UCSD-AML1 (cell line): ENCODE measurements around the gene DCDC2C.

Experiments used
- DNase-seq: peaks from one replicate; lab custom pipeline; 2025; ENCODE audit not compliant: unreplicated experiment; lab: John Stamatoyannopoulos, UW

The DCDC2C gene

DNA sequence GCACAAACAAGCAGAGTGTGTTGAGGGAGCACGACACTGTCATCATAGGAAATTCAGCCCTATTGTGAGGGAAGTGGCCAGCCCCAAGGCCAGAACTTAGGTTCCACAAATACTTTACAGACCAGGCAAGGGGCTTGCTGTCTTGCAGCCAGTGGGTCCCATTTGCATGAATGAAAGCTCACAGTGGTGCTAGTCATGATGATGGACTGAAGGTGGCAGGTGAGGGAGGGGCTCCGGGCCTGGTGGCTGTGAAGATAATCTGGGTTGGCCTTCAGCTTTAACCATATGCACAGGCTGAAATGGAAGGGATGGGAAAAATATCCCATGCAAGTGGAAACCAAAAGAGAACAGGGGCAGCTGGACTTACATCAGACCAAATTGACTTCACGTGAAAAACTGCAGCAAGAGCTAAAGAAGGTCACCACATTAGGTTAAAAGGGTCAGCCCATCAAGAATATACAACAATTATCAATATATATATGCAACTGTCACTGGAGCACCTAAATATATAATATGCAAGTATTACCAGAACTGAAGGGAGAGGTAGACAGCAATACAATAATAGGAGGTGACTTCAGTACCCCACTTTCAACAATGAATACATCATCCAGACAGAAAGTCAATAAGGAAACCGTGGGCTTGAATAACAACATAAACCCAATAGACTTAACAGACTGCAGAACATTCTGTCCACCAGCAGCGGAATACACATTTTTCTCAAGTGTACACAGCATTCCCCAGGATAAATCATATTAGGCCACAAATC, 39.6 kb downstream of the DCDC2C start:
- DNase-seq = no peak

DNA sequence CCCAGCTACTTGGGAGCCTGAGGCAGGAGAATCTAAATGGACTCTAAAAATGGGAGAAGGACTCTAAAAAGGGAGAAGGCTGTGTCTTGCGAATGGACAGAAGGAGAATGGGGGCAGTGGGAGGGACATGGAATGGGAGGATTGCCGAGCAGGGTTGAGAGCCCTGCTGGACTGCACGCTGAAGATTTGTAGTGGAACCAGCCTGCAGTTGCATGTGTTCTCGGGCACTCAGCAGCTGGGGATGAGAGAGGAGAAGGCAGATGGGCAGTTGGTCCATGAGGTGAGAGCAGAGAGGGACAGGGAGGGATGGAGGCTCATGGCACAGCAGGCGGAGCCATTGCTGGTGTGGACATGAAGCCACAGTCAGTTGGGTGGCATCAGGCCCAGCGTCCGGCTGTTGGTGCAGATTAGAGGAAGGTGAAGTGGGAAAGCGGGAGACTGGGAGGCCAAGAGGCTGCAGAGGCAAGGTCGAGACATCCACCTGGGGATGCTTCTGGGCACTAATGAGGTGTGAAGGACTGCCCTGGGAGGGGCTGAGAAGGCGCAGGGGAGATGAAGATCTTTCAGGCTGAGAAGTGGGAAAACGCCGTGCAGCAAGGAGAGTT, 40.7 kb downstream of the DCDC2C start:
- DNase-seq = no peak

DNA sequence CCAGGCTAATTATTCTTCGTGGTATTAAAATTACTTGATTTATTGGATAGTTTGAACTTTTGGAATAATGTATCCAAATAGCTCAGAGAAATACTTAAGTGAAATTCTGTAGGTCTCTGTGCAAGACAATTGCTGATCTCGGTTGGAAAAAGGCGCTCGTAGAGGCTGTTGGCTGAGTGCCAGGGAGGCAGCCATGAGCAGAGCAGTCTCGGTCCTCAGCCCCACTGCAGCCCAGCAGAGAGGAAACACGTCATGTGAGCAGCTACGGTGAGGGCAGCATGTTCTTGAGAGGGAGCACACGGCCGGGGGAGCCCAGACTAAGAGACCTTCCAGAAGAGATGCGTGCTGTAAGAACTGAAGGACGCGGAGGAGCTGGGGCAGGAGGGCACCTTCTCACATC, 42.5 kb downstream of the DCDC2C start:
- DNase-seq = no peak

DNA sequence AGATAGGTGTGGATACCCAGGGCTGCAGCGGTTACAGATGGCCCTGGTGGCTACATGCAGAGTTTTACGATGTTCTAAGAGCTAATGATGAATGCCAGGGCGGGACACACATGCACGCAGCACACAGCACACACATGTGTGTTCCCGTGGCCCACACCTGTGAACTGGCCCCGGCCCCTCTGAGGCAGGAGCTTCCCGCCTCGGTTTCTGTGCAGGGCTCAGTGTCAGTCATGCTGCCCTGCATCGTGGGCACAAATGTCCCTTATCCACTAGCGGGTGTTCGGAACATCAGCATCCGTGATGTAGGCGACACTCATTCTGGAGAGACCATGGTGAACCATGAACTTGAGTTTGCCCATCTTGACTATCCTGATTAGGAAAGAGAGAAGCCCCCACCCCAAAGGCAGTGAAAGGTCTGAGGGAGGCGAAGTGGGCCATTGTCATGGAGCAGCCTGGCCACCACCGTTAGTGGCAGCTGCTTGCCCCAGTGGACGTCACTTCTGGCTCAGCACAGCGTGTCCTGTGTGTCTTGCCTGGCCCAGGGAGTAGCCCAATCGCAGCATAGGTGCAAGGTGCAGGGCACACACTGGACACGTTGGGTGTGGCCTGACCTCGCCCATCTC, 43.8 kb downstream of the DCDC2C start:
- no peak for DNase-seq

DNA sequence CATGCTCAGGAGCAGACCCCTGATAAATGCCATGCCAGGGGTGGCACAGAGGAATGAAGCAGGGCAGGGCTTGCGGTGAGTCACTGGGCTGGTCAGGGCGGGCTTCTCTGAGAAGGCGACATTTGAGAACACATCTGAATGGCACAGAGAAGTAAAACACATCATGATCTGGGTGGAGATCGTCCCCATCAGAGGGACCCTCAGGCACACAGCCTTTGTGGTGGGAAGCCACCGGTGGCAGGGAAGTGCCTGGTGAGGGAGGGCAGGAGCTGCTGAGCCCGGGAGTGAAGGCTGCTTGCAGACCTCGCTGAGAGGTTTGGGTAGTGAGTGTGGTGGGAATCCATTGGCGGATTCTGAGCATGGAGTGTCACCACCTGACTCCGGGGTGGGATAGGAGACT, 44.5 kb downstream of the DCDC2C start:
- no peak for DNase-seq

DNA sequence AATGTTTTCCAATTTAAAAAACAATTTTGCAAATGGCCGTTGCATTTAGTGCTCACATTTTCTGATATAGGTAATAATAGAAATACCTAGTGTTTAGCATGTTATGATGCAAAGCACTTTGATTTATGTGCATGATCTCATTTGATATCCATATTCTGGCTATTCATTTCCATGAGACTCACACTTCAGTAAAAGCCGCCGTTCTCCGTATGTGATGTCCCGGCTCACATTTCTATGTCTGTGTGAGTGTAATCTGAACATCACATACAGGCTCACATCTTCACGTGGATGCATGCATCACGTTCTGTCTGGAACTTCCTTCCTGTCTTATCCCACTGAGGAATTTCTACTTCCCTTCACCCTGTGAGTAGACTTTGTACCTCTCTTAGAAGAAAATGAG, 45.8 kb downstream of the DCDC2C start:
- no peak for DNase-seq

DNA sequence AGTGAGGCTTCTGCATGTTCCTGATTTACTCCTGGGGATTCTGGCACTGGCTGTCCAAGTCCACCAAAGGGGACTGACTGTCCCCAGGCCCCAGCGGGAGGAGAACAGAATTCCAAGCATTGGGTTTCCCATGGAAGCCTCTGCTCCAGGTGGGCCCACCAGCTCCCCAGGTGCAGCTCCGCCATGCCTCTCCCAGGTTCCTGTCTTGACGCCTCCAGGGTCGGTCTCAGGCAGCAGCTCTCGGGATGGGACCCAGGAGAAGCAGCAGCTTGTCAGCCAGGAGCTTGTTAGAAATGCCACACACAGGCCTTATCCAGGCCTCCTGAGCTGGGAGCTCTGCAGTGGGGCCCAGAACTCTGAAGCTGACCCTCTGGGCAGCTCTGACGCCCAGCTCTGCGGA, 47.9 kb downstream of the DCDC2C start:
- no peak for DNase-seq

DNA sequence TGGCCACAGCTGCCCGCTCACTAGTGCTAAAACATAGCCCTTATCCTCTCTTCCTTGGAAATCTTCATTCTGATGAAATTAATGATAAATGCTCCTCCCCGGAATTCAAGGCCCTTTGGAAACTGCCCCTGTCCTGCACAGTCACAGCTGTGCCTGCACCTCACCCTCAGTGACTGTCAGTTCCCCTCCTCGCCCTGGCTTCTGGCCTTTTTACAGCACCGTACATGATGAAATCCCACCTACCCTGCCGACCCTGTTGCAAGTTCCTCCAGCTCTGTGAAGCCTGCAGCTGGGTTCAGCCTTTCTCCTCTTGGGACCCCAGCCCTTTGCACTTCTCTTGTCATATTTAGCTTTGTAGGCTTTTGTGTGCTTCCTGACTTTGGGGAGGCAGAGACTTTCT, 48.4 kb downstream of the DCDC2C start:
- DNase-seq = no peak

DNA sequence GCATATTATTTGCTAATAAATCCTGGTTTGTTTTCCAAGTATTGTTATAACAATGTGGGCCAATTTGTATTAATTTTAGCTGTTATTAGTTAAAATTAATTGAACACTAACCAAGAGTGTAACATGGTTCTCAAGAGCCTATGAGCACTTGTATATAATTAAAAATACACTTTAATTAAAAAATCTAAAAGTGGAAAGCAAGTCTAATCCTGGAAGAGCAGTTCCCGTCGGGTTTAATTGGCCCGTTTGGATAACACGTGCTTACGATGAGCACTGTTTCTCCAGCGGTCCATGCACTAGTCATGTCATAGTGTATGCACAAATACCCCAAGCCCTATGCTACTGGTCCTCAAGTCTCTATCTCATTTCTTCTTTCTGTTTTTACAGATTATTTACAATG, 49.0 kb downstream of the DCDC2C start:
- DNase-seq = no peak

DNA sequence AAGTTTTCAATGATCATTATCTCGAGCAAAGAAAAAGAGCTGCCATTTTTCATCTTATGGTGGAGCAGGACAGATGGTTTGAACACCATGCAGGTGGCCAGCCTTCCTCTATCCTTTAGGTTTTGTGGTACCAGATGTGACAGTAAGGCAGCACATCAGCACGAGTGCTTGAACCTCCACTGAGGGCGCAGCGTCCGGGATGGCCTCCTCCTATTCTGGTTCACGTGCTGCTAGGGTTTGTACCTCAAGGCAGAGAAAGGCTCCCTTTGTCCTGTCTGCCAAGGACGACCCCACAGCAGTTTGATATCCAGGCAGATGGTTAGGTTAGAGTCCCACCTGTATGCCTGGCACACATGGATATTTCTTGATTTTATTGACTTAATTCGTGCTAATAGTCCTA, 50.2 kb downstream of the DCDC2C start:
- DNase-seq = no peak

DNA sequence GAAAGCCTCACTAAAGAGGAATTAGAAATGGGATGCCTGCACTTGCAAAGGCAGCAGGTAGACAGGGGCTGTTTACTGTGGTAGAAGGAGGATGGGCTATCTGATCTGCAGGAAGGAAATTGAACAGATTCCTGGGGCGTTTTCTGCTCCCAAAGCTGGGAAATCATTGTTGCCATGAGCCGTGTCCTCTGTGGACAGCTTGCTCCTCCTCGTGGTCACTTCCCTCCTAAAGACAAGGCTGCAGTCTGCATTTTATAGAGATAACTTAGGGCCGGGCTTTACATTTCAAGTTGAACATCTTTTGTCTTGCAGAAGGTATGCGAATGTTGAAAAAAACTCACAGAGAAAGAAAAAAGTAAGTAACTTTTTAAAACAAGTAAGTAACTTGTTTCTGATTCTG, 50.9 kb downstream of the DCDC2C start:
- no peak for DNase-seq

DNA sequence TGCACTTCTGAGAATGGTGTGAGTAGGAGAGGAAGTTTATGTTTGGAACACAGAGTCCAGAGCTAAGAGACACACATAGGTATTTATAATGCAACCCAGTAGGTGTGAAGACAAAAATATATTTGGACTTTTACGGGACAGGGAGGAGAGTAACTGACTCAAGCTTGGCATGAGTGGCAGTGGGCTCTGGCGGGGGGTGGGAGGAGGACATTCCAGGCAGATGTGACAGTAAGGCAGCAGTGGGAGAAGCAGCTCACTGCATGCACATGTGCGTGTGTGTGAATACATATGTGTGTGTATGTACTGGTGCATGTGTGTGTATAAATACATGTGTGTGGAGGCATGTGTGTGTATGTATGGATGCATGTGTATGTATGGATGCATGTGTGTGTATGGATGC, 51.4 kb downstream of the DCDC2C start:
- no peak for DNase-seq

DNA sequence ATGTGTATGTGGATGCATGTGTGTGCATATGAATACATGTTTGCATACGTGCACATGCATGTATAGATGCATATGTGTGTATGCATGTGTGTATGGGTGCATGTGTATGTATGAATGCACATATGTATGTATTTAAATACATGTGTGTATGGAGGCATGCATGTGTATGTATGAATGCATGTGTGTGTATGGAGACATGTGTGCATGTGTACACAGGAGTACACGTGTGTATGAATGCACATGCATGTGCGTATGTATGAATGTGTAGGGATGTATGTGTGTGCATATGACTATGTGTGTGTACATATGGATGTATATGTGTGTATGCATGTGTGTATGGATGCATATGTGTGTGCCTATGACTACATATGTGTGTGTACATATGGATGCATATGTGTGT, 51.9 kb downstream of the DCDC2C start:
- DNase-seq = no peak

DNA sequence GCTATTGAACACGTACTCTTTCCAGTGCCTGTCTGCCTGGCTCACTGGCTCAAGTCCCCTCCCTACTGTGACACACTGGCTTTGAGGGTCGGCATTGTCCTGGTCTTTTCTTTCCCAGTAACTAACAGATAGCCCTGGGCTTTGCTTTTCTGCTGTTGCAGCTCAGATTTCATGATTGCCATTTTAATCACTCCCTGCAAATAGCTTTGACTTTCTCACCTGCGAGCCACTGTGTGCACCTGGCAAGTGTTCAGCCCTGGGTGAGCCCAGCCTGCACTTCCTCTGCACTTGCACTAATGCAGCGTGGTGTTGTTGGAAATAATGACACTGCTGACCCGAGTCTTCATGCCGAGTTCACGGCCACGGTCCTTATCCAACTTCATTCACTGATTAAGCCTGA, 52.9 kb downstream of the DCDC2C start:
- DNase-seq = no peak

DNA sequence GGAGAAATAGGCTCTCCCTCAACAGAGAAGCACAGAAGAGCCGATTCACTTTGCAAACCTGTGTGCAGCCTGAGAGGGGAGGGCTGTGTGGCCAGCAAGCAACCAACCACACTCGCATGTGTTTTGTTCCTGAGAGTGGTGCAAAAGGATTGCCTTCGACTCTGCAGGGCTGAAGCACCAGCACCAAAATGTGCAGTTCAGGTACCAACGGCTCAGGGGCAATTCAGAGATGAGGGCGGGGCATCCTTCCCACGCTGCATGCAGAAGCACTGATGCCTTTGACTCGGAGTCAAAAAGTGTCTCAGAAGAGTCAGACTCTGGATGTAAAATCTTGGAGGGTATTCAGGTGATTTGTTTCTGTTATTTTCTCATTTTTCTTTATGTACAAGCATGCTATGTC, 55.5 kb downstream of the DCDC2C start:
- DNase-seq = no peak

DNA sequence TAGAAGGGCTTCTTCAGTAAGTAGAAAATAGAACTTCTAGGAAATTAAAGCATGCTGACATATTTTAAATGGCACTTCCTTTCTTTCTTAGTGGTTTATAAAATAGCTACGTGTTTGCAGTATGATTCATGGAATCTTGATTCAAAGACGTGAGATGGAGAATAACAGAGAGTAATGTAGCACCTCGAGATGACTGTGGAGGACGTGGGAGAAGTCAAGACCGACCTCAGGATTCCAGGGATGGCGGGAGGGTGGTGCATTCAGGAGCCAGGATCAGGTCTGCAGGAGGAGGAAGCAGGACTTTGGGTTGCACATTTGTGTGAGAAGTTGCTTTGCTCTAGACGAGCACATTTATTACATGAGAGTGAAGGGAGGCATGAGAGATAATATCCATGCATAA, 56.0 kb downstream of the DCDC2C start:
- no peak for DNase-seq

DNA sequence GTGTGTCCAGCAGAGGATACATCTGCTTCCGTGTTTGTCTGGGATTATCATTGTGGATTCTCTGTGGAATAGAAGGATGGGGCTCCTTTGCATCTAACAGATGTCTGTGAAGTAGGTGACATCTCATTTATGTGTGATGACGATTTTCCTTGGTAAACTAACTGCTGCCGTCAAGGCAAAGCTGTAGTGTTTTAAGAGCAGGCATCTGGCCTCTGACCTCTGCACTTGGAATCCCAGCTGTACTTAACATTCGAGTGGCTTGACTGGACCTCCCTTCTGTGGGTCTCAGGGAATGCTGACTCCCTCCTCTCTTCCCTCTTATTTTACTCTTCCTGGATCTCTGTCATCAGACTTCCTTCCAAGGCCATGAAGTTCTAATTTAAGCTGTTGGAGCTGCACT, 56.4 kb downstream of the DCDC2C start:
- DNase-seq = no peak

DNA sequence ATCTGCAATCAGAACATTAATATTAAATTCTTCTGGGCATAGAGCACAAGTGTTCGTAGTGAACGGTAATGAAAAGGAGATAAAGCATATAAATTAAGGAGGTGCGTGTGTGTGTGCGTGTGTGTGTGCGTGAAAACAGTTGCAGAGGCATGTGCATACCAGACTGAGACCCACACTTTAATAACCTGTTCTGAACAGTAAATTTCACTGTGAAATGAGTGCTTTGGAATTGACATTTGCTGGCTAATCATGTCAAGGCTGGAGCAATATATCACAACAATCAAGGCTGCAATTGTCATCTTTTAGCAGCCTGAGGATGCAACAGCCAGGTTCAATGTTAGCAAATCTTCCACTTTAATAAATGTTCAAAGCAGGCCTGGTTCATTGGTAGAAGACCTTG, 57.9 kb downstream of the DCDC2C start:
- DNase-seq = no peak

DNA sequence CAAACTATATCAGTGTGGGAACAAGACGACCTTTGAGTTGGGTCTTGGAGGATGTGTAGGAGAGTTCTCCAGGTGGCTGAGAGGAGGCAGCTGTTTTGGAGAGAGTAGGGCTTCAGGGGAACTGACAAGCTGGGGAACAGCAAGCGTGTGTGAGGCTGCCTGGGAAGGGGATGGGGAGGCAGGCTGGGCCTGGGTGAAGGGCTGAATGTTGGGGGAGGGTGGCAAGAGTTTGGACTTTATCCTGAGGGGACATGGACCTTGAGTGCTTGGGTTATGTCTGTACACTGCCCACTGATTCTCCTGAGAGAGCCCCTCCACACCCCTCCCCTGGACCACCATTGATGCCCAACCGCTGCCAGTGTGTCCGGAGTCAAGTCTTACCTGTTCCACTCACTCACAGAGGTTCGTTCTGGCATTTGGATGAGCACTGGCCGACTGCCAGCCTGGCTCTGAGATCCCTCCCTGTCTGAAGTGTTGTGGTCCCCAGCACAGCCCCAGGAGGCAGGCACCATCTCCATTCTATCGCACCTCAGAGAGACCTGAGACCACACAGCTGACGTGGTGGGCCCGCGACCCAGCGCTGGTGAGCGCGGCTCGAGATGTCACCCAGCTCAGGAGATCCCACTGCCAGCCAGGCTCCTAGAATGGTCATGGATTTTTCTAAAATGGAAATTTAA, 59.5 kb downstream of the DCDC2C start:
- DNase-seq = no peak

DNA sequence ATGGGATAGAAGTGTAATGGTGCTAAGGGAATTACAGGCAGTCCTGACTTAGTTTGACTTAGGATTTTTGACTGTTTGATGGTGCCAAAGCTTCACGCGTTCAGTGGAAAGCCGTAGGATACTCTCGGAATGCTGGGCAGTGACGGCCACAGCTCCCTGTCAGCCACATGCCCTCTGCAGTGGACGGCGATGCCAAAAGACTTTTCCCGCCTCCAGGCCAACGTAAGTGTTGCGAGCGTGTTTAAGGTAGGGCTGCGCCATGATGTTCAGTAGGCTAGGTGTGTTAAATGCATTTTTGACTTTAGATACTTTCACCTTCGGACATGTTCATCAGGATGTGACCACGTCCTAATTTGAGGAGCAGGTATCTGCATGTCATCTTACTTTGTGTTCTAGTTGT, 63.4 kb downstream of the DCDC2C start:
- no peak for DNase-seq

DNA sequence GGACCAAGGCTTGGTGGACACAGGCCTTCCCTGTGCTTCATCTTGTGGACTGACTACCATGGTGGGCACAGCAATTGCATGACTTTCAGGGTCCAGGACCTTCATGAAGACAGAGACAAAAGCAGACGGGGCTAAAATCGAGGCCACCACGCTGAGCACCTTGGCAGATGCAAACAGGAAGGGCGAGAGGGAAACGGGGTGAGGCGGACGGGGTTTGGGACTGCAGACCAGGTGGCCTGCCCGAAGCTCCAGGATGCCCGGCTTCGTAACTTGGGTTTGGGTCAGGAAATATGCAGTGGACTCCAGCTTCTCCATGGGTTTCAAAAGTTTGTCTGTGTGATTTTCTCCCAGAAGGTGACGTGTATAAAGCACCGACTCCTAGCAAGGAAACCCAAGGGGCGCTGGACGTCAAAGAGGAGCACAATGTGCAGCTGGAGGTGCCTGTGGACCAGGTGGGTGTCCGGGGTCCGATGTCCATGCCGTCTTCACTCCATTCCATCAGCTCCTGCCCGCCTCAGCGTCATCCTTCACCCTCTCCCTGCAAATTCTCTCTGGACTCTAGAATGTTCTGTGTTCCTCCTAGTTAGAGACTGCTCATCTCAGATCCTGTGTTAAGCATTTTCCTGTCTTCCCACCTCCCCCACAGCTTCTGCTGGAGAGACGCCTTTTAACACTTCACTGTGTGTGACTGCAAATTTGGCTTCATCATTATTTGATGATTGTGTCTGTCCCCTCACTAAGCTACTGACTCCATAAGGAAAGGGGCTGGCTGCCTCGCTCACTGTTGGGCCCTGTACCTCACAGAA, 65.8 kb downstream of the DCDC2C start:
- no peak for DNase-seq
